ENCODE results near the gene HPS3.

Gene HPS3

GRCh38 chr3:149180057-149180573 is 50.7 kb downstream of the HPS3 start:
- peaks cover 5% of the 10 kb centered on the region for H3K4me1 ChIP-seq (ENCODE audit: low read length)
- no peaks in the 10 kb centered on the region for H3K9me3 ChIP-seq (replicated peaks; ENCODE audit: insufficient read depth, low read length)
- no peaks in the 10 kb centered on the region for H3F3A ChIP-seq (ENCODE audit: insufficient read depth, low read length)
- H3K9me2 ChIP-seq (replicated peaks; ENCODE audit: insufficient read depth, low read length), result no peaks in the 10 kb centered on the region
- H3K79me2 ChIP-seq (ENCODE audit: low read length), result no peaks in the 10 kb centered on the region
- H3K27me3 ChIP-seq (replicated peaks; ENCODE audit: insufficient read depth, low read length), result no peaks in the 10 kb centered on the region
- no peaks in the 10 kb centered on the region for H4K20me1 ChIP-seq (ENCODE audit: insufficient read depth, low read length)
- DNase-seq, result no peak
- no peak for TF ChIP-seq EZH2 (optimal IDR thresholded peaks at IDR 0.05; ENCODE audit: low read depth, low read length)
- TF ChIP-seq EZH2phosphoT487 (IDR thresholded peaks at IDR 0.05; ENCODE audit: low read length), result no peak
- no peak for TF ChIP-seq CTCF (IDR thresholded peaks at IDR 0.05; ENCODE audit: low read length)
- H3K27ac ChIP-seq (ENCODE audit: low read length), result no peak overlapping the region
- no peak overlapping the region for H2AFZ ChIP-seq (ENCODE audit: low read length)
- no peak overlapping the region for H3K4me2 ChIP-seq (ENCODE audit: low read depth, low read length)
- H3K4me3 ChIP-seq (ENCODE audit: low read length), result no peak overlapping the region
- no peak overlapping the region for H3K9ac ChIP-seq (ENCODE audit: low read length)
- H3K36me3 ChIP-seq (replicated peaks; ENCODE audit: insufficient read depth, low read length), result no peaks in the 10 kb centered on the region

- no peak overlapping the region for H3K4me2 ChIP-seq (ENCODE audit: low read depth, low read length)
- TF ChIP-seq CTCF (IDR thresholded peaks at IDR 0.05; ENCODE audit: low read length) (no peak), EZH2phosphoT487 (IDR thresholded peaks at IDR 0.05; ENCODE audit: low read length) (no peak), EZH2 (optimal IDR thresholded peaks at IDR 0.05; ENCODE audit: low read depth, low read length) (no peak)
- H3K4me1 ChIP-seq (ENCODE audit: low read length), result no peaks in the 10 kb centered on the region
- H3K9me3 ChIP-seq (replicated peaks; ENCODE audit: insufficient read depth, low read length), result no peaks in the 10 kb centered on the region
- DNase-seq, result no peak
- H4K20me1 ChIP-seq (ENCODE audit: insufficient read depth, low read length), result no peaks in the 10 kb centered on the region
- H3K27me3 ChIP-seq (replicated peaks; ENCODE audit: insufficient read depth, low read length), result no peaks in the 10 kb centered on the region
- no peaks in the 10 kb centered on the region for H3K79me2 ChIP-seq (ENCODE audit: low read length)
- no peak overlapping the region for H2AFZ ChIP-seq (ENCODE audit: low read length)
- H3K9ac ChIP-seq (ENCODE audit: low read length), result no peak overlapping the region
- no peaks in the 10 kb centered on the region for H3K9me2 ChIP-seq (replicated peaks; ENCODE audit: insufficient read depth, low read length)
- no peak overlapping the region for H3K27ac ChIP-seq (ENCODE audit: low read length)
- no peaks in the 10 kb centered on the region for H3F3A ChIP-seq (ENCODE audit: insufficient read depth, low read length)
- no peaks in the 10 kb centered on the region for H3K36me3 ChIP-seq (replicated peaks; ENCODE audit: insufficient read depth, low read length)
- H3K4me3 ChIP-seq (ENCODE audit: low read length), result no peak overlapping the region
Observed at GRCh38 chr3:149181182-149181581, 51.7 kb downstream of the HPS3 start.

- Histone ChIP-seq H3K36me3 (replicated peaks; ENCODE audit: insufficient read depth, low read length) (no peaks in the 10 kb centered on the region), H3K9me2 (replicated peaks; ENCODE audit: insufficient read depth, low read length) (no peaks in the 10 kb centered on the region), H3K4me2 (ENCODE audit: low read depth, low read length) (no peak overlapping the region), H3K9ac (ENCODE audit: low read length) (no peak overlapping the region), H3K4me1 (ENCODE audit: low read length) (no peaks in the 10 kb centered on the region), H4K20me1 (ENCODE audit: insufficient read depth, low read length) (no peaks in the 10 kb centered on the region), H3K4me3 (ENCODE audit: low read length) (no peak overlapping the region), H3K79me2 (ENCODE audit: low read length) (no peaks in the 10 kb centered on the region), H3K27ac (ENCODE audit: low read length) (no peak overlapping the region), H3K9me3 (replicated peaks; ENCODE audit: insufficient read depth, low read length) (no peaks in the 10 kb centered on the region), H2AFZ (ENCODE audit: low read length) (no peak overlapping the region), H3F3A (ENCODE audit: insufficient read depth, low read length) (no peaks in the 10 kb centered on the region), H3K27me3 (replicated peaks; ENCODE audit: insufficient read depth, low read length) (no peaks in the 10 kb centered on the region)
- TF ChIP-seq EZH2phosphoT487 (IDR thresholded peaks at IDR 0.05; ENCODE audit: low read length) (no peak), CTCF (IDR thresholded peaks at IDR 0.05; ENCODE audit: low read length) (no peak), EZH2 (optimal IDR thresholded peaks at IDR 0.05; ENCODE audit: low read depth, low read length) (no peak)
- no peak for DNase-seq
Observed at GRCh38 chr3:149186219-149186618, 56.8 kb downstream of the HPS3 start.
